Fibroblast of skin of abdomen (primary cell): ENCODE data around the gene OR5K4.
"Not testable (repeated sequence)": the region's sequence is repeated elsewhere in the genome, so short reads cannot be mapped to it uniquely, and the experiment has no call there.

Experiments
- DNase-seq: peaks from one replicate; pipeline ENCODE4 v3.0.0-alpha.2; 2013

Gene OR5K4

DNA sequence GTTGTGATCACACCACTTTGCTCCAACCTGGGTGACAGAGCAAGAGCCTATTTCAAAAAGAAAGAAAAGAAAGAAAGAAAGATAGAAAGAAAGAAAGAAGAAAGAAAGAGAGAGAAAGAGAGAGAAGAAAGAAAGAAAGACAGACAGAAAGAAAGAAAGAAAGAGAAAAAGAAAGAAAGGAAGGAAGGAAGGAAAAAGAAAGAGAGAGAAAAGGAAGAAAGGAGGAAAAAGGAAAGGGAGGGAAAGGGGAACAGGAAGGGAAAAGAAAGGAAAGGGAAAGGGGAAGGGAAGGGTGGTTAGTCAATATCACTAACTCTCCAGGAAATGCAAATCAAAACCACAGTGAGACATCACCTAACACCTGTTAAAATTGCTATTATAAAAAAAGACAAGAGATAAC is 18.2 kb downstream of the OR5K4 start:
- no peak for DNase-seq

DNA sequence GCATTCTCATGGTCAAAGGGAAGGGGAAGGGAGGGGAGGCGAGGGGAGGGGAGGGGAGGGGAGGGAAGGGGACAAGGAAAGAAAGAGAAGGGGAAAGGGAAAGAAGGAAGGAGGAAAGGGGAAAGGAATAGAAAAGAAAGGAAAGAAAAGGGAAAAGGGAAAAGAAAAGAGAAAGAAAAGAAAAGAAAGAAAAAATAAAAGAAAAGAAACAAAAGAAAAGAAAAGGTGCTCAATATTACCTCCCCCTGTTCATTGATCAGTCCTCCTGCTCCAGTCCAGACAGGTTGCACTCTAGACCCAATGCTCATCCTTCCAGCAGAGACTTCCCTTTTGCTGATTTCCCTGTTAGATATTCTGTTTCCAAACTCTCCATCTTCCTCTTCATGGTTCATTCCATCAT is 18.8 kb downstream of the OR5K4 start:
- DNase-seq, result no peak

GRCh38 chr3:98376631-98377030 is 23.0 kb downstream of the OR5K4 start:
- no peak for DNase-seq

- DNase-seq, result no peak
Measured at GRCh38 chr3:98388147-98388546, 34.5 kb downstream of the OR5K4 start.

DNA sequence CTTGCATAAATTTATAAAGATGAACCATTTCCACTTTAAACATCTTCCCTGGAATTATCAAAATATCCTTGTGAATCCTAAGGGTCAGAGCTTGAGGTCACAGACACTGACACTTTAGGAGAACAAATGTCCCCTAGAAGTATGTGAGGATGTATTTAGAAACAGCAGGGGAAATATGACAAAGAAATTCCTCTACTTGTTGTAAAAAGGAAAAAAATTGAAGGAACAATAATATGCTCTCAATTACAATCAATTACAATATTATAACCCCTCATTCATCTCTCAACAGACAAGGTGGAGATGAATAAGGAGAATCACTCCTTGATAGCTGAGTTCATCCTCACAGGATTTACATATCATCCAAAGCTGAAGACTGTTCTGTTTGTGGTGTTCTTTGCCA is 36.7 kb downstream of the OR5K4 start, which contains the start of gene OR5K3:
Gene OR5K3, plus strand, starts transcription at position 301 of the 400 bp plus-strand sequence. Its CDS starts 0 bp downstream, at position 301.
- DNase-seq, result no peak

DNA sequence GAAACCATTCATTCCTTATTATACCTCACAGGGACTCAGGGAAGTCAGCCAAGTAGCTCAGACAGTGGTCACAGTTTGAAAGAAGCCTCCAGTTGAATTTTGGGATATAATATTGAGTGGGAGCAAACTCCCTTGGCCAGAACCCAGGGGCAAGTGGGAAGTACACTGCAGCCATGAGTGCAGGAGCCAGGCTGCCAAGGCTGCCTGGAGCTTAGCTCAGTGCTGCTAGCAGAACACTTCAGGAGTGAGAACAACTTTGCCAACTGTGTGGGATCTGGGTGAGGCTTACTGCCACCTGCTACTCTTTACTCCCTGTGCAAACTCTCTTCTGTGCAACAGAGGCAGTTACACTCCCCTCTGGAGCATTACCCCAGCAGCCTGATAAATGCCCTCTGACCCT is 41.4 kb downstream of the OR5K4 start:
- DNase-seq, result no peak

DNA sequence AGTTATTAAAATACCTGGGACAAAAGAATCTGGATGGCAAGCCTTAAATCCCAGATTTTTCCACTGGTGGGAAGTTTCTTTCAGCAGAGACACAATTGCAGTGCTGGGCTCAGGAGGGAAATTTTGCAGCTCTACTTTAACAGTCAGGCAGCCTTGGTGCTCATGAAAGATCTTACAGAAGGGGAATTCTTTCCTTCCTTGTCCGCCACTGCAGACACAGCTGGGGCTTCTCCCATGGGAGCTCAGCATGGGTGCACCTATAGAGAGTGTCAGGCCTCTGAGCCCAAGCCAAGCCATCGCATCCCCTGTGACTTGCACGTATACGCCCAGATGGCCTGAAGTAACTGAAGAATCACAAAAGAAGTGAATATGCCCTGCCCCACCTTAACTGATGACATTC is 42.8 kb downstream of the OR5K4 start:
- DNase-seq, result not testable (repeated sequence)

- no peak for DNase-seq
Measured at GRCh38 chr3:98398513-98398912, 44.9 kb downstream of the OR5K4 start.

GRCh38 chr3:98402507-98402906 is 48.9 kb downstream of the OR5K4 start:
- DNase-seq, result no peak

DNA sequence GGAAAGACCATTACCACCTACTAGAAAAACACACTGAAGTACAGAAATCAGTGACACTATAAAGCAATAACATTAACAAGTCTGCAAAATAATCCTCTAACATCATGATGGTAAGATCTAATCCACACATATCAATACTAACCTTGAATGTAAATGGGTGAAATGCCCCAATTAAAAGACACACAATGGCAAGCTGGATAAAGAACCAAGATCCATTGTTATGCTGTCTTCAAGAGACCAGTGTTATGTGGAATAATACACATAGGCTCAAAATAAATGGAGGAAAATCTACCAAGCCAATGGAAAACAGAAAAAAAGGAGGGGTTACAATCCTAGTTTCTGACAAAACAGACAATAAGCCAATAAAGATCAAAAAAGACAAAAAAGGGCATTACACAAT is 50.4 kb downstream of the OR5K4 start:
- no peak for DNase-seq
